Liver (tissue), 3 donors: ENCODE results near the gene ALMS1.

Source experiments
- FOXA1 ChIP-seq: IDR thresholded peaks from 2 replicates; pipeline ENCODE4 v1.6.1; 2016; ENCODE audit warnings: antibody characterized with exemption
- GABPA ChIP-seq, 2 donors: IDR thresholded peaks in 1 of 2; conservative IDR thresholded peaks in 1 of 2; 2 replicates each; pipeline ENCODE4 v1.6.1; 2016; ENCODE audit warnings: antibody characterized with exemption in 2 of 2, mild to moderate bottlenecking in 1 of 2, moderate library complexity in 1 of 2
- JUND ChIP-seq, 2 donors: IDR thresholded peaks; 2 replicates each; pipeline ENCODE4 v1.6.1; 2016; ENCODE audit warnings: antibody characterized with exemption in 2 of 2
- MAX ChIP-seq: IDR thresholded peaks from 2 replicates; pipeline ENCODE4 v1.6.1; 2016; ENCODE audit warnings: antibody characterized with exemption
- RAD21 ChIP-seq, 2 donors: IDR thresholded peaks; 2 replicates each; pipeline ENCODE4 v1.6.1; 2016; ENCODE audit warnings: antibody characterized with exemption in 2 of 2, mild to moderate bottlenecking in 2 of 2
- REST ChIP-seq: IDR thresholded peaks from 2 replicates; pipeline ENCODE4 v1.6.1; 2016; ENCODE audit warnings: antibody characterized with exemption, mild to moderate bottlenecking
- RXRA ChIP-seq, 2 donors: IDR thresholded peaks; 2 replicates each; pipeline ENCODE4 v1.6.1; 2017 to 2018; ENCODE audit warnings: antibody characterized with exemption in 2 of 2, mild to moderate bottlenecking in 1 of 2
- YY1 ChIP-seq: IDR thresholded peaks from 2 replicates; pipeline ENCODE4 v1.6.1; 2016; ENCODE audit warnings: antibody characterized with exemption, mild to moderate bottlenecking
- TF ChIP-seq, protein P1 (sequence below): fragments of 150-350 bp; IDR thresholded peaks from 2 replicates; pipeline ENCODE4 v1.5.1; 2017; ENCODE audit warnings: improper control_type of control experiment, low read depth, low read length; ENCODE audit not compliant: missing input control
- TF ChIP-seq, protein P2 (sequence below): IDR thresholded peaks from 2 replicates; pipeline ENCODE4 v1.6.1; 2016; ENCODE audit warnings: antibody characterized with exemption
- donor health status: healthy.
- donor health status: healthy.

GRCh38 chr2:73337828-73338227 lies 47.8 kb upstream of the ALMS1 start:
- TF ChIP-seq YY1: no peak
- TF ChIP-seq, protein P1, sequence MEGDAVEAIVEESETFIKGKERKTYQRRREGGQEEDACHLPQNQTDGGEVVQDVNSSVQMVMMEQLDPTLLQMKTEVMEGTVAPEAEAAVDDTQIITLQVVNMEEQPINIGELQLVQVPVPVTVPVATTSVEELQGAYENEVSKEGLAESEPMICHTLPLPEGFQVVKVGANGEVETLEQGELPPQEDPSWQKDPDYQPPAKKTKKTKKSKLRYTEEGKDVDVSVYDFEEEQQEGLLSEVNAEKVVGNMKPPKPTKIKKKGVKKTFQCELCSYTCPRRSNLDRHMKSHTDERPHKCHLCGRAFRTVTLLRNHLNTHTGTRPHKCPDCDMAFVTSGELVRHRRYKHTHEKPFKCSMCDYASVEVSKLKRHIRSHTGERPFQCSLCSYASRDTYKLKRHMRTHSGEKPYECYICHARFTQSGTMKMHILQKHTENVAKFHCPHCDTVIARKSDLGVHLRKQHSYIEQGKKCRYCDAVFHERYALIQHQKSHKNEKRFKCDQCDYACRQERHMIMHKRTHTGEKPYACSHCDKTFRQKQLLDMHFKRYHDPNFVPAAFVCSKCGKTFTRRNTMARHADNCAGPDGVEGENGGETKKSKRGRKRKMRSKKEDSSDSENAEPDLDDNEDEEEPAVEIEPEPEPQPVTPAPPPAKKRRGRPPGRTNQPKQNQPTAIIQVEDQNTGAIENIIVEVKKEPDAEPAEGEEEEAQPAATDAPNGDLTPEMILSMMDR: no peak
- TF ChIP-seq FOXA1: no peak
- TF ChIP-seq JUND (IDR thresholded peaks at IDR 0.05): no peak
- TF ChIP-seq, protein P2, sequence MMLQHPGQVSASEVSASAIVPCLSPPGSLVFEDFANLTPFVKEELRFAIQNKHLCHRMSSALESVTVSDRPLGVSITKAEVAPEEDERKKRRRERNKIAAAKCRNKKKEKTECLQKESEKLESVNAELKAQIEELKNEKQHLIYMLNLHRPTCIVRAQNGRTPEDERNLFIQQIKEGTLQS: no peak
- TF ChIP-seq MAX: no peak
- TF ChIP-seq REST: no peak
- TF ChIP-seq RAD21 (IDR thresholded peaks at IDR 0.05): no peak
- no peak for TF ChIP-seq RXRA (IDR thresholded peaks at IDR 0.05)
- TF ChIP-seq GABPA (IDR thresholded peaks at IDR 0.05 in 1 of 2, conservative IDR thresholded peaks at IDR 0.05 in 1 of 2): no peak
